HFFc6 (cell line): Measurements from ENCODE around the gene SORCS2. TPM values are rescaled to one million over a fixed set of nuclear protein-coding genes. Genes with fewer than 3 reads are reported as not detected.

Experiments
- DNase-seq: peaks from one replicate; pipeline ENCODE4 v3.0.0-alpha.2; 2018
- H3K27ac Mint-ChIP-seq: 2 replicates; pipeline ENCODE4 v1.8.0; 2020; ENCODE audit warnings: mild to moderate bottlenecking, mixed read lengths
- H3K27me3 Mint-ChIP-seq: 2 replicates; pipeline ENCODE4 v1.8.0; 2021; ENCODE audit warnings: mild to moderate bottlenecking, moderate library complexity, mixed read lengths; ENCODE audit not compliant: insufficient read depth
- H3K36me3 Mint-ChIP-seq: 2 replicates; pipeline ENCODE4 v1.8.0; 2021; ENCODE audit warnings: low read depth, mixed read lengths
- H3K4me1 Mint-ChIP-seq: 2 replicates; pipeline ENCODE4 v1.8.0; 2020; ENCODE audit warnings: low read depth, mixed read lengths
- H3K4me3 Mint-ChIP-seq: 2 replicates; pipeline ENCODE4 v1.8.0; 2020; ENCODE audit warnings: mild to moderate bottlenecking, moderate library complexity, mixed read lengths
- H3K9me3 Mint-ChIP-seq: 2 replicates; pipeline ENCODE4 v1.8.0; 2020; ENCODE audit warnings: mild to moderate bottlenecking, mixed read lengths
- total RNA-seq, 6 experiments: library from RNA; stranded (reverse); fragmentation: NEBNext Ultra II Directional; extraction: Animal tissue kit (Norgen Biotek cat#: 25700); gene quantifications; 2 replicates in 1 of 6; 3 replicates in 5 of 6; pipeline ENCODE4 v1.2.3, GENCODE V29; 2021
- TF ChIP-seq, protein P1 (sequence below): fragments of 200-600 bp; sonication (generic); IDR thresholded peaks from 2 replicates; pipeline ENCODE4 v1.5.0; 2021; ENCODE audit warnings: antibody characterized with exemption, mild to moderate bottlenecking

Gene SORCS2
- total RNA-seq, 6 experiments from 2014 or later: 0.05 to 0.15 (median 0.12) TPM; not detected in 3

DNA sequence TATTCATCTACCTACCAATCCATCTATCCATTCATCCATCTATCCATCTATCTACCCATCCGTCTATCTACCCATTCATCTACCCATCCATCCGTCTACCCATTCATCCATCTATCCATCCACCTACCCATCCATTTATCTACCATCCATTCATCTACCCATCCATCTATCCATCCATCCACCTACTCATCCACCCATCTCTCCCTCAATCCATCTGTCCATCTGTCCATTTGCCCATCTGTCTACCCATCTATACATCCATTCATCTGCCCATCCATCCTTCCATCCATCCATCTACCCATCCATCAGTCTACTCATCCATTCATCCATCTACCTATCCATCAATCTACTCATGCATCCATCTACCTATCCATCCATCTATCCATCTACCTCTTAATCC, 369.2 kb downstream of the SORCS2 start:
- H3K27me3 Mint-ChIP-seq: peaks cover 14% of the 10 kb centered on the region; the same call in 1 of the 2 replicates
- no peak for DNase-seq
- H3K36me3 Mint-ChIP-seq: peaks cover 7% of the 10 kb centered on the region
- no peak overlapping the region for H3K4me3 Mint-ChIP-seq
- H3K27ac Mint-ChIP-seq: no peak overlapping the region
- peaks cover 9% of the 10 kb centered on the region for H3K9me3 Mint-ChIP-seq
- H3K4me1 Mint-ChIP-seq: peaks cover 17% of the 10 kb centered on the region
- TF ChIP-seq, protein P1, sequence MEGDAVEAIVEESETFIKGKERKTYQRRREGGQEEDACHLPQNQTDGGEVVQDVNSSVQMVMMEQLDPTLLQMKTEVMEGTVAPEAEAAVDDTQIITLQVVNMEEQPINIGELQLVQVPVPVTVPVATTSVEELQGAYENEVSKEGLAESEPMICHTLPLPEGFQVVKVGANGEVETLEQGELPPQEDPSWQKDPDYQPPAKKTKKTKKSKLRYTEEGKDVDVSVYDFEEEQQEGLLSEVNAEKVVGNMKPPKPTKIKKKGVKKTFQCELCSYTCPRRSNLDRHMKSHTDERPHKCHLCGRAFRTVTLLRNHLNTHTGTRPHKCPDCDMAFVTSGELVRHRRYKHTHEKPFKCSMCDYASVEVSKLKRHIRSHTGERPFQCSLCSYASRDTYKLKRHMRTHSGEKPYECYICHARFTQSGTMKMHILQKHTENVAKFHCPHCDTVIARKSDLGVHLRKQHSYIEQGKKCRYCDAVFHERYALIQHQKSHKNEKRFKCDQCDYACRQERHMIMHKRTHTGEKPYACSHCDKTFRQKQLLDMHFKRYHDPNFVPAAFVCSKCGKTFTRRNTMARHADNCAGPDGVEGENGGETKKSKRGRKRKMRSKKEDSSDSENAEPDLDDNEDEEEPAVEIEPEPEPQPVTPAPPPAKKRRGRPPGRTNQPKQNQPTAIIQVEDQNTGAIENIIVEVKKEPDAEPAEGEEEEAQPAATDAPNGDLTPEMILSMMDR: no peak

DNA sequence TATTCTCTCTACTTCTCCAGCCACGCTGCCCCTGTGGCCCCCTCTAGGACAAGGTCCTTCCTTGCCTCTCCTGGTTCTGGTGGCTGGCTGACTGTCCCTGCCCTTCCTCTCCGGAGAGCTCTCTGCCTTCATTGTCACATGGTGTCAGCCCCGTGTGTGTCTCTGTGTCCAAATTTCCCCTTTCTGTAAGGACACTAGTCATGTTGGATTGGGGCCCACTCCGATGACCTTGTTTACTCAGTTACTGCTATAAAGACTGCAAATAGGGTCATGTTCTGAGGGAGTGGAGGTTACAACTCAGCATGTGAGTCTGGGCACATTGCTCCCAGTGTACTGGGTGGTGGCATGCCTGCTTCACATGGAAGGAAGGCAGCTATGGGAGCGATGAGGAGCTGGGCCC, 371.9 kb downstream of the SORCS2 start:
- no peak for DNase-seq
- Mint-ChIP-seq H3K36me3 (no peaks in the 10 kb centered on the region), H3K27me3 (peaks cover 16% of the 10 kb centered on the region; the same call in 1 of the 2 replicates), H3K4me1 (no peaks in the 10 kb centered on the region), H3K9me3 (no peaks in the 10 kb centered on the region; the same call in 1 of the 2 replicates), H3K27ac (no peak overlapping the region), H3K4me3 (no peak overlapping the region)
- TF ChIP-seq, protein P1: no peak

DNA sequence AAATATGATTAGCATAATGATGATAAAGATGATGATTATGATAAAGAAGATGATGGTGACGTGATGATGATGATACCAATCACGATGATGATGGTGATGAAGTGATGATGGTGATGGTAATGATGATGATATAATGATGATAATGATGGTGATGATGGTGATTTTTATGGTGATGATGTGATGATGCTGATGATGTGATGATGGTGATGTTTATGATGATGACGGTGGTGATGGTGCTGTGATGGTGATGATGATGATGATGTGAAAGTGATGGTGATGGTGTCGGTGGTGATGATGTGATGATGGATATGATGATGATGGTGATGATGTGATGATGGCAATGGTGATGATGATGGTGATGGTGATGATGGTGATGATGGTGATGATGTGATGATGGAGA, 373.1 kb downstream of the SORCS2 start:
- no peak overlapping the region for H3K27ac Mint-ChIP-seq
- no peaks in the 10 kb centered on the region for H3K36me3 Mint-ChIP-seq
- no peak overlapping the region for H3K4me3 Mint-ChIP-seq
- H3K9me3 Mint-ChIP-seq: no peaks in the 10 kb centered on the region; the same call in 1 of the 2 replicates
- no peak for DNase-seq
- TF ChIP-seq, protein P1: no peak
- H3K4me1 Mint-ChIP-seq: no peaks in the 10 kb centered on the region
- peaks cover 15% of the 10 kb centered on the region for H3K27me3 Mint-ChIP-seq

DNA sequence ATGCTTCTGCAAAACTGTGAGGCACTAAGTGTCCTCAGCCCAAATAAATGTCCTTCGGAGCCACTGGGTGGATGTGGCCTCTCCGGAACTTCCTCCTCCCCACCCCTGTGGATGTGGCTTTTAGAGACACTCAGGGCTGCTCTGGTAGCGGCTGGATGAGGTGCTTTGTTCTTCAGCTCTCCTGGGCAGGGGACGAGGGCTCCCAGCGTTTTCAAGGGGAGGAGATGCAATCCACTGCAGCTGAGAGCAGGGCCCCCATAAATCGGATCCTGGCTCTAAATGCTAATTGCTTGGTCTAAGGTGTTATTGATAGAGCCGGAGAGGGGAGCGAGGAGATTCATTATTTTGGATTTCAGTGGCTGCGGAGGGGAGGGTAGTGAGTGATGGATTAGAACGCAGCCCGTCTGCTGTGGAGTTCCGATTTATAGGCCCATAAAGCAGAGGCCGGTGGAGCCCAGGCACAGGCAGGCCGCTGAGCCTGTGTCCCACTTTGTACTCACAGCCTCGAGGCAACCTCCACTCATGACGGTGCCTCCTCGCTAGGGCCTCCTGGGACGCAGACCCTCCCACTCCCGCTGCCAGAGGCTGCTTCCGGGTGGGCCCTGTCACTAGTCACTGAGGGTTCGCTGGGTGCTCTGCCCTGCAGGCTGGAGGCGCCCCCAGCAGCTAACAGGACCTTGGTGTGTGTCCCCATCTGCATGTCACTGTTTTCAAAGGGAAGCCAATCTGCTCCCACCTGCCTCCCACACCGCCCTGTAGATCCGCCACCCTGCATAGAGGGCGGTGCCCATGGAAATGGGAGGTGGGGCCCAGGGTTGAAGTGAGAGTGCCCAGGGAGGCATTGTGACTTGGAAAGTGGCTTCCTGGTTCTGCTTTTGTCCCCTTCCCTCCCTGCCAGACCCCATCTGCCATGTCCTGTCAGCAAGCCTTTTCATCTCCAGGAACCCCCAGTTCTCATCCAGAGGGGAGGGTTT, 377.8 kb downstream of the SORCS2 start:
- Mint-ChIP-seq H3K4me1 (no peaks in the 10 kb centered on the region), H3K36me3 (no peaks in the 10 kb centered on the region), H3K27me3 (peaks cover 20% of the 10 kb centered on the region), H3K9me3 (peaks cover 36% of the 10 kb centered on the region), H3K27ac (no peak overlapping the region), H3K4me3 (no peak overlapping the region)
- no peak for DNase-seq
- TF ChIP-seq, protein P1: no peak

DNA sequence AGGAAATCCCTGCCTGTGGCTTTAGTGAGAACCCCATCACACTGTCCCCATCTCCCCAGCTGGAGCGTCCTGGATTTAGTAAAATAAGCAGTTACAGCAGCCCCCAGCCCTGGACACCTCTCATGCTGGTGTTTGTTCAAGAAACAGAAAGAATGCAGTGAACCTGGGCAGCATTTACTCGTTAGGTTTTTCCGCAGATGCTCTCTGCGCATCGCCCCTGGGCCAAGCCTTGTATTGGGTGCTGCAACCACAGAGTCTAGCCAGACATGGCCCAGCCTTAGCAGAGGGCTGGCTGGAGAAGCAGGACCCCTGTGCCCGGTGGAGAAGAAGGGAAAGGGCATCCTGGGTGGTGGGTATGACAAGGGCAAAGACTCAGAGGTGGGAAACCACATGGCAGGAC, 378.7 kb downstream of the SORCS2 start:
- no peaks in the 10 kb centered on the region for H3K4me1 Mint-ChIP-seq
- peaks cover 45% of the 10 kb centered on the region for H3K9me3 Mint-ChIP-seq
- DNase-seq: no peak
- H3K4me3 Mint-ChIP-seq: no peak overlapping the region
- peaks cover 22% of the 10 kb centered on the region for H3K27me3 Mint-ChIP-seq
- TF ChIP-seq, protein P1: no peak
- H3K36me3 Mint-ChIP-seq: peaks cover 6% of the 10 kb centered on the region
- no peak overlapping the region for H3K27ac Mint-ChIP-seq
